Measurements from ENCODE around the gene PTPRA. TPM values are rescaled to one million over a fixed set of nuclear protein-coding genes. Genes with fewer than 3 reads are reported as not detected.

Gene PTPRA
- total and polyA plus RNA-seq, 2 donors (not counting 3 experiments of a cell fraction or from before 2014, with no cell fraction given), result 43.2 to 53.4 TPM

GRCh38 chr20:3084283-3084985 lies 211.2 kb downstream of the PTPRA start, which contains the start of gene AVP:
Gene AVP, minus strand, starts transcription at chr20:3084724. Its CDS starts 50 bp downstream, at chr20:3084674.
- intact Hi-C loops (cut with micrococcal nuclease), result no loop called here
- POLR2A ChIA-PET, result no interaction called here
- H3K36me3 ChIP-seq (ENCODE audit: control insufficient read depth in 2 of 2, extremely low read depth in 1 of 2, insufficient read depth in 2 of 2, low read length in 2 of 2), result no peaks in the 10 kb centered on the region

DNA sequence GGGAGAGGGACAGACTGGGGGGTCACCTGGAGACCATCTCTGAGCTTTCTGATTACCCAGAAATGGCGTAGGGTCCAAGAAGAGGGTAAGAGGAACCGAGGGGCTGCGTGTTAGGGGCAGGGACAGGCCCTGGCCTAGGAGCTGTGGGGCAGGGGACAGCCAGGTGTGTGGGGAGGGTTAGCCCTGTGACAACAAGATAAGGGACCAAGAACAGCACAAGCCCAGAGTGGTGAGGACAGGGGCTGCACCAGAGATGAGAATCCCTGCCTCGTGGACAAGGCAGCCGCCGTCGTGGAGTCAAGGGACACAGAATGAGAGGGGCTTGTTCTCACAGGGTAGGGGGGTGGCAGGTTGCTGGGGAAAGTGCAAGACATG lies 211.7 kb downstream of the PTPRA start:
- Histone ChIP-seq H3K9me1 (replicated peaks; ENCODE audit: control insufficient read depth, extremely low read depth, insufficient read depth, low read length) (no peaks in the 10 kb centered on the region), H3K79me2 (ENCODE audit: control insufficient read depth, insufficient read depth, low read length) (no peaks in the 10 kb centered on the region), H3K27me3 (ENCODE audit: control insufficient read depth in 2 of 2, insufficient read depth in 2 of 2, low read length in 2 of 2) (peaks cover 28 to 34% of the 10 kb centered on the region in 2 experiments), H3K27ac (ENCODE audit: insufficient read depth, low read depth, low read length) (no peak overlapping the region), H3K4me1 (ENCODE audit: control insufficient read depth, extremely low read depth, insufficient read depth, low read length) (peaks cover 2% of the 10 kb centered on the region), H3K4me2 (ENCODE audit: insufficient read depth, low read length) (no peak overlapping the region), H3K4me3 (replicated peaks in 1 of 3; ENCODE audit: insufficient read depth in 1 of 3, low read depth in 1 of 3, low read length in 3 of 3) (no peak overlapping the region), H3K9ac (replicated peaks; ENCODE audit: extremely low read depth, insufficient read depth, low read length) (no peak overlapping the region), H3K36me3 (ENCODE audit: control insufficient read depth in 2 of 2, extremely low read depth in 1 of 2, insufficient read depth in 2 of 2, low read length in 2 of 2) (no peaks in the 10 kb centered on the region), H4K20me1 (replicated peaks; ENCODE audit: control insufficient read depth, extremely low read depth, insufficient read depth, low read length) (no peaks in the 10 kb centered on the region), H3K9me3 (replicated peaks; ENCODE audit: control insufficient read depth, insufficient read depth, low read length) (no peaks in the 10 kb centered on the region), H2AFZ (ENCODE audit: low read depth, low read length) (no peak overlapping the region)
- ChIA-PET POLR2A (no interaction called here), CTCF (no interaction called here)
- dilution Hi-C loops (cut with MboI; ENCODE audit: extremely low pct_ligation_motif_present, low sequenced_read_pairs), result no loop called here
- FAIRE-seq (no peak), DNase-seq (ENCODE audit: low read depth, low spot score) (no peak)
- no peak for TF ChIP-seq EZH2 (IDR thresholded peaks at IDR 0.05; ENCODE audit: borderline replicate concordance, low read depth, low read length, severe bottlenecking)
- no peak for TF ChIP-seq GATA2 (IDR thresholded peaks at IDR 0.05; ENCODE audit: insufficient read depth, insufficient read length, low read depth, low read length)
- TF ChIP-seq CTCF (IDR thresholded peaks at IDR 0.05; ENCODE audit: extremely low read depth in 1 of 2, insufficient read depth in 1 of 2, low read depth in 1 of 2, low read length in 2 of 2), result no peak
- TF ChIP-seq JUN (IDR thresholded peaks at IDR 0.05; ENCODE audit: borderline replicate concordance, insufficient read depth, insufficient read length, low read depth), result no peak
- TF ChIP-seq, protein P1, sequence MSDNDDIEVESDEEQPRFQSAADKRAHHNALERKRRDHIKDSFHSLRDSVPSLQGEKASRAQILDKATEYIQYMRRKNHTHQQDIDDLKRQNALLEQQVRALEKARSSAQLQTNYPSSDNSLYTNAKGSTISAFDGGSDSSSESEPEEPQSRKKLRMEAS (IDR thresholded peaks at IDR 0.05; ENCODE audit: insufficient read depth, insufficient read length), result no peak
- TF ChIP-seq MYC (IDR thresholded peaks at IDR 0.05; ENCODE audit: low read depth, low read length), result no peak
- no peak for TF ChIP-seq FOS (IDR thresholded peaks at IDR 0.05; ENCODE audit: borderline replicate concordance, insufficient read depth, low read length)
- no peak for TF ChIP-seq POLR2AphosphoS5 (IDR thresholded peaks at IDR 0.05; ENCODE audit: insufficient read depth, low read depth, low read length)
- TF ChIP-seq POLR2A (IDR thresholded peaks at IDR 0.05; ENCODE audit: low read depth, low read length), result no peak
- no TSS peak for BruUV-seq (replicated peaks)
- intact Hi-C loops (cut with micrococcal nuclease), result no loop called here

More at GRCh38 chr20:3084283-3084985, 211.2 kb downstream of the PTPRA start, which contains the start of gene AVP:
- Histone ChIP-seq H3K4me1 (ENCODE audit: control insufficient read depth, extremely low read depth, insufficient read depth, low read length) (peaks cover 2% of the 10 kb centered on the region), H4K20me1 (replicated peaks; ENCODE audit: control insufficient read depth, extremely low read depth, insufficient read depth, low read length) (no peaks in the 10 kb centered on the region), H3K79me2 (ENCODE audit: control insufficient read depth, insufficient read depth, low read length) (no peaks in the 10 kb centered on the region), H3K9me3 (replicated peaks; ENCODE audit: control insufficient read depth, insufficient read depth, low read length) (no peaks in the 10 kb centered on the region), H3K9me1 (replicated peaks; ENCODE audit: control insufficient read depth, extremely low read depth, insufficient read depth, low read length) (no peaks in the 10 kb centered on the region), H3K4me2 (ENCODE audit: insufficient read depth, low read length) (no peak within 1 kb of the TSS), H3K27ac (ENCODE audit: insufficient read depth, low read depth, low read length) (no peak within 1 kb of the TSS), H2AFZ (ENCODE audit: low read depth, low read length) (no peak within 1 kb of the TSS), H3K4me3 (replicated peaks in 1 of 3; ENCODE audit: insufficient read depth in 1 of 3, low read depth in 1 of 3, low read length in 3 of 3) (no peak within 1 kb of the TSS), H3K27me3 (ENCODE audit: control insufficient read depth in 2 of 2, insufficient read depth in 2 of 2, low read length in 2 of 2) (peaks cover 28 to 34% of the 10 kb centered on the region in 2 experiments), H3K9ac (replicated peaks; ENCODE audit: extremely low read depth, insufficient read depth, low read length) (no peak within 1 kb of the TSS)
- BruUV-seq (replicated peaks), result no TSS peak
- FAIRE-seq (no peak), DNase-seq (ENCODE audit: low read depth, low spot score) (no peak)
- dilution Hi-C loops (cut with MboI; ENCODE audit: extremely low pct_ligation_motif_present, low sequenced_read_pairs), result no loop called here
- TF ChIP-seq, protein P1 (IDR thresholded peaks at IDR 0.05; ENCODE audit: insufficient read depth, insufficient read length), result no peak
- TF ChIP-seq GATA2 (IDR thresholded peaks at IDR 0.05; ENCODE audit: insufficient read depth, insufficient read length, low read depth, low read length), result no peak
- no peak for TF ChIP-seq POLR2AphosphoS5 (IDR thresholded peaks at IDR 0.05; ENCODE audit: insufficient read depth, low read depth, low read length)
- no peak for TF ChIP-seq EZH2 (IDR thresholded peaks at IDR 0.05; ENCODE audit: borderline replicate concordance, low read depth, low read length, severe bottlenecking)
- TF ChIP-seq JUN (IDR thresholded peaks at IDR 0.05; ENCODE audit: borderline replicate concordance, insufficient read depth, insufficient read length, low read depth), result no peak
- CTCF ChIA-PET, result no interaction called here

All from endothelial cell of umbilical vein (primary cell).